ENCODE results near the gene THBS2.
"Not testable (repeated sequence)": the region's sequence is repeated elsewhere in the genome, so short reads cannot be mapped to it uniquely, and the experiment has no call there.

The THBS2 gene

GRCh38 chr6:169205176-169206160 is 48.2 kb downstream of the THBS2 start:
- no peak for DNase-seq

DNA sequence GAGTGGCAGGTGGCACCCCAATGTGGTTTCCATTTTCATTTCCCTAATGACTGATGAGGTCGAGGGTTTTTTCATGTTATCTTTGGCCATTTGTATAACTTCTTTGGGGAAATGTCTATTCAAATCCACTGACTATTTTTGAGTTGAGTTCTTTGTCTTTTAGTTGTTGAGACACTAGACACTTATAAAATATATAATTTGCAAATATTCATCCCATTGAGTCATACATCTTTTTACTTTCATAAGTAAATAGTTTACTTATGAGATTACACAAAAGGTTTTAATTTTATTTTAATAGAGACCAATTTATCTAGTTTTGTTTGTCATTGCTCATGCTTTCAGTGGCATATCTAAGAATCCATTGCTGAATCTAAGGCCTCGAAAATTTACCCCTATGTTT is 49.5 kb downstream of the THBS2 start:
- DNase-seq, result no peak

GRCh38 chr6:169201985-169202384 is 51.7 kb downstream of the THBS2 start:
- DNase-seq, result no peak

DNA sequence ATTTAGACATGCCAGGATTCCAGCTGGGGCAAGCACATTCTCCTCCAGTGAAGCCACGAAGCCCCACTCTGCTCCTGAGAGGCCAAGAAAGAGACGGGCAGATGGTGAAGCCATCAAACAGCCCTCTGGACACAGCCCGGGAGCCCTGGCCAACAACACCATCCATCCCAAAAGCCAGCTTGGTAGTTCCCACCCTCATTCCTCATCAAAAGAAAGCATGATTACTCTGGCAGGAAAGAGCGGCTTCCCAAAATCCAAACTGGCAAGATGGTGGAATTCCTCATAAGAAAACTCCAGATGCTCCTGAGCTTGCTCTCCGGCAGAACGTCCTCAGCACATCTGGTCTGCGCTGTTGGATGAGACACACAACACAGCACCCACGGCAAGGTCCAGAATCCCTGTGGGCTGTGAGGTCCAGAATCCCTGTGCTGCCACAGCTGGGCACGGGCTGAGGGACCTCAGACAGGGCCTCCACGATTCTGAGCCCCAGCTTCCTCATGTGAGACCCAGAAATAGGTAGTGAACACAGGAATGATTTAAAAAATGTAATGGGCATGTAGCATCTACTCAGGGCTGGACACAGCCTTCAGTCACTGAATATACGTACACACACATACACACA is 52.6 kb downstream of the THBS2 start:
- DNase-seq, result no peak

DNA sequence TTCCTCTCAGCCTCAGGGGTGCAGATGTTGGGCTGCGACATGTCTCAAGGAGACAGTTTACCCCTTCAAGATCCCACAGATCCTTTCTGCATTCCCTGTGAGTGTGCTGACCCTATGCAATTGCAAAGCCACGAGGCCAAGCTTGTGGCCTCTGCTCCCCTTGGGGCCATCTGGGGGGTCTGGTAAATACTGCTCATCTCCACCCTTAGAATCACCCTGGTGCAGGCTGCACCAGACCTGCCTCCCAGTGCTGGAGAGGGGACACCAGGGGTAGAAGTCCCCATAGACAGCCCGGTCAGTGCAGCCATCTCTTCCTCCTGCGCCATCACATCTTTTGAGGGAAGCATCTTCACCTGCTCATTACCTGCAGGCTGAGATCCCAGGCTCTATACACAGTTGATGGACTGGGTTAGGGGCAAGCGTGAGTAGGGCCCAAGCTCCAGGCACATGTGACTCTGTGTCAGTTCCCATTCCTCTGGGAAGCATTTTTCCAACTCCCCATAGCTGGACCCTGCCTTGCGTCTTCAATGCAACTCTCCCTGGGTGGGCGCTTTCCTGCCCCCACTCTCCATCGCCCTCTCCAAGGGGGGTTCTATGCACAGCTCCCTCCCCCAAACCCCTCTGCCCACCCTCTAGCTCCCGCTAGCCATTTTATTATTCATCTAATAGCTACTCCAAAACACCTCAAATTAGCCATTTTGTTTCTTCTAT is 53.9 kb downstream of the THBS2 start:
- DNase-seq, result no peak

- no peak for DNase-seq
Measured at GRCh38 chr6:169198885-169199284, 54.8 kb downstream of the THBS2 start.

GRCh38 chr6:169197929-169198328 is 55.7 kb downstream of the THBS2 start:
- DNase-seq, result not testable (repeated sequence)

- not testable (repeated sequence) for DNase-seq
Measured at GRCh38 chr6:169196279-169196678, 57.4 kb downstream of the THBS2 start.

DNA sequence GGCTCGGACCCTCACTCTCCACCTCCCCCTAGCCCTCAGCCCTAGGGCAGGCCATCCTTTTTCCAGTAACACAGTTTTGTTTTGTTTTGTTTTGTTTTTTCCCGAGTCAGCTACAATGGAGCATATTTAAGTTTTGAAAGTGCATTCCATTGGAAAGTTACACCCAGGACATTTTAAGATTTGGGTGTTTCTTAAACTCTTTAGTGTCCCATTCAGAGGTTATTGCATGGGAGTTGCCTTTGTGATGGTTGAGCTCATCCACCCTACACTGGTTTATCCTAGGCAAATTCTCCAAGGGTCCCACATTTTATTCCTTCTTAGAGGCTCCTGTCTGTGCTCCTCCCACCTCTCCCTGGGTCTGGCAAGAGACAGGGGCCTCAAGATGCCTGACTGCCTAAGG is 58.9 kb downstream of the THBS2 start:
- DNase-seq, result no peak

GRCh38 chr6:169190970-169191369 is 62.7 kb downstream of the THBS2 start:
- DNase-seq, result no peak

- no peak for DNase-seq
Measured at GRCh38 chr6:169190144-169190584, 63.5 kb downstream of the THBS2 start.

- no peak for DNase-seq
Measured at GRCh38 chr6:169189686-169190085, 64.0 kb downstream of the THBS2 start.

DNA sequence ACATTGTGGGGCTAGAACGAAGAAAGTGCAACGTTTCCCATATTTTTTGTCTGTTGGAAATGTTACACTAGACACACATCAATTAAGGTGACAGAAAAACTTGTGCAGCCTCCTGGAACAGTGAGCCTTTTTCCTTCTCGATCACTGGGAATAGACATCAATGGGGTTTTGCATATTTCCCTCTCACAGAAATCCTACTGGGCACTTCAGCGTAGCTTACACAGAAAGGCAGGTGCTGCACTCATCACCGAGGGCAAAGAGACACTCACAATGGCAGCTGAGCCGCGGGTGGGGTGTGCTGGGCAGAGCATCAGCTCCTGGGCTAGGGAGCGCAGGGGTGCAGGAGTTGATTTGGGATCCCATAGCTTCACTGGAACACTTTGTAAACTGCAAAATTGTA is 64.5 kb downstream of the THBS2 start:
- no peak for DNase-seq

- DNase-seq, result no peak
Measured at GRCh38 chr6:169188475-169188874, 65.2 kb downstream of the THBS2 start.

DNA sequence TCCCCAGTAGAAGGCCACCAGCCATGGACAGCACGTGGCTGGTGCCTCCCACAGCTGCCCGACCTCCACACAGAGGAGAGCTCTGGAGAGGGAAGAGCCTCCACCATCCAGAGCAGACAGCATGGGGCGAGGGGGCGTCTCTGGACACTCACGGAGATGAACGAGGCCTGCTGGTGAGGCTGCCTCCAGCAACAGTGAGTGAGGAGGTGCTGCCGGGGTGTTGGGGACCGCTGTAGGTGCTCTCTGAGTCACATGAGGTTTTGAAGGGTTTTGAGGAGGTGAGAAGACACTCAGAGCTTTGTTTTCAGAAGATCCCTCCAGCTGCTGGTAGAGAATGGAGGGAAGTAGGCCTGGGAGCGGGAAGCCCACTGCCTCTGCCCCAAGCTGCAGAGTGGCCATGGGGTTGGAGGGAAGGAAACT is 65.6 kb downstream of the THBS2 start:
- no peak for DNase-seq

DNA sequence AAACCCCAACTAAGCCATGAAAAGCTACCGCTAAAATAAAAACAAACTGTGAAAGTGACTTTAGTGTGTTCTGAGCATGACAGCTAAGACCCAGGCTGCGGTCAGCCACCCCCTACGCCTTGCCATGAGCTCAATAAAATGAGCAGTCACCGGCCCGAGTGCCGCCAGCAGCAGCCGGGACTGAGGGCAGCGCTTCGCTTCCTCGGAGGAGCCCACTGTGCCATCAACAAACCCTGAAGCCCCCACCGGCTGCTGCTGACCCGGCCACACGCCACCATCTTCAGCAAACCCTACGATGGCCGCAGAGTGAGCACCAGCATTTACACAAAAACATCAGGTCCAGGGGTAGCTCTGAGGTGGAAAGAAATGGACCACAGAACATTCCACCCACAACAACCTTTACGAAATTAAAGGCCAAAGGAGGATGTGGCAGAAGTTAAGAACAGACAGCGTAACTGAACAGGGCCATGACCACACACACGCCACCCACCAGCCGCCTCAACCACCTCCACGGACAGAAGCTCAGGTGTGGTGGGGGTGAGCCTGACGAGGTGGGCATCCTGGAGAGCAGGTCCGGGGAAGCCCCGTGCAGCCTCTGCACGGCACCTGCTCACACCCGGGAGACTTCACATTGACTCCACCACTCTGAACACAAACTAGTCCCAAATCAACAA is 67.0 kb downstream of the THBS2 start:
- DNase-seq, result no peak

GRCh38 chr6:169185692-169186485 is 67.8 kb downstream of the THBS2 start:
- DNase-seq, result no peak

DNA sequence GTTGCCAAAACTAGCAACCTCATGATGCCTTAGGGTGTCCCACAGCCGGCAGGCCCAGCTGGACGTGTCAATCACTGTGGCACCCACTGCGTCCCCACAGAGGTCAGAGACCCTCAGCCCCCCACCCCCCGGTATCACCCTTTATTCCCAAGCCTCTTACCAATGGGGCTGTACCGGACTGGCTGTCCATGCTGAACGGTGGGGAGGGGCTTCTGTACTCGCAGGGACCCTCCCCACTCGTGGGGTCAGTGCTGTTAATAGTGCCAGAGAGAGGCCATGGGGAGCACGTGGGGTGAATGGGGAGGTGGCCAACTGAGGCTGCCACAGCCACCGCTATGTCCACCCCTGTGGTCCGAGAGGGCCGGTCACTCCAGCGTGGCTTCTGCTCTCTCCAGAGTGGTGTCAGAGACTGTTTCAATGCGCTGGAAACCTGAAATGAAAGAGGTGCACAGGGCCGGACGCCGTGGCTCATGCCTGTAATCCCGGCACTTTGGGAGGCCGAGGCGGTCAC is 68.6 kb downstream of the THBS2 start:
- DNase-seq, result no peak

GRCh38 chr6:169184419-169184818 is 69.2 kb downstream of the THBS2 start:
- no peak for DNase-seq

DNA sequence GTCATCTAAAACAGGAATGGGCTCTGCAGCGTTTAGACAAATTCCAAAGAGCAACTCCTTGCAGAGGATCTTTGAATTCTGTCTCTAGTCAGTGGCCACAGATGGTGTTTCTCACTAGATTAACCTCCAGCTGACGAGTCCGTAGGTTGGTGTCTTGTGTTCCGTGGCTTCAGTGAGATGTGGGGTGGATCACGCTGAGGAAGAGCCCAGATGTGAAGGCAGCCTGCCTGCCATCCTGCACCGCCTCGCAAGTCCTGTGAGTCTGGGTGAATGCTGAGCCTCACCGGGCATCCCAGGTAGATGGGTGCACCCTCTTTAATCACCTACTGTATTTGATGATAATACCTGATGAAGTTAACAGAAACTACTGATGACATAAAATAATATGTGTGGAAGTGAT is 70.4 kb downstream of the THBS2 start:
- no peak for DNase-seq

- DNase-seq, result not testable (repeated sequence)
Measured at GRCh38 chr6:169179831-169180230, 73.8 kb downstream of the THBS2 start.
